Stimulated activated naive B cell treated with anti-CD40 and anti-IgM and Interleukin-4, amounts not matched to agents 10 μg/mL and 1 μg/mL and 100 μg/mL, for 72 hours (primary cell): ENCODE results near the gene ACACB.

ENCODE experiments used
- ATAC-seq, 2 donors: fragments of 150-1000 bp; cut with Tn5 transposase; replicated peaks; 2 replicates each; pipeline ENCODE4 v1.10.0; 2021; ENCODE audit warnings: moderate library complexity in 1 of 2
- DNase-seq: peaks from one replicate; pipeline ENCODE4 v3.0.0; 2021
- H3K27ac Mint-ChIP-seq: one replicate; pipeline ENCODE4 v1.8.0; 2022; ENCODE audit warnings: mild to moderate bottlenecking, mixed read lengths
- H3K27me3 Mint-ChIP-seq, 2 donors: one replicate each; pipeline ENCODE4 v1.8.0; 2022; ENCODE audit warnings: mixed read lengths in 2 of 2
- H3K36me3 Mint-ChIP-seq, 2 donors: one replicate each; pipeline ENCODE4 v1.8.0; 2022; ENCODE audit warnings: mixed read lengths in 2 of 2, mild to moderate bottlenecking in 1 of 2
- H3K4me1 Mint-ChIP-seq, 2 donors: one replicate each; pipeline ENCODE4 v1.8.0; 2022; ENCODE audit warnings: mixed read lengths in 2 of 2, mild to moderate bottlenecking in 1 of 2
- H3K4me3 Mint-ChIP-seq, 2 donors: one replicate each; pipeline ENCODE4 v1.8.0; 2022; ENCODE audit warnings: mild to moderate bottlenecking in 2 of 2, mixed read lengths in 2 of 2, moderate library complexity in 1 of 2
- H3K9me3 Mint-ChIP-seq, 2 donors: one replicate each; pipeline ENCODE4 v1.8.0; 2022; ENCODE audit warnings: mixed read lengths in 2 of 2, mild to moderate bottlenecking in 1 of 2

Gene ACACB

GRCh38 chr12:109188108-109188712 lies 71.8 kb downstream of the ACACB start:
- no peak for ATAC-seq
- H3K9me3 Mint-ChIP-seq = no peaks in the 10 kb centered on the region
- H3K27me3 Mint-ChIP-seq = no peaks in the 10 kb centered on the region
- peaks cover 15 to 29% of the 10 kb centered on the region in 2 donors for H3K36me3 Mint-ChIP-seq
- no peaks in the 10 kb centered on the region for H3K4me1 Mint-ChIP-seq
- no peak overlapping the region for H3K4me3 Mint-ChIP-seq
- DNase-seq = no peak
- no peak overlapping the region for H3K27ac Mint-ChIP-seq

- Mint-ChIP-seq H3K36me3 (peaks cover 19 to 31% of the 10 kb centered on the region in 2 donors), H3K27ac (no peak overlapping the region), H3K4me1 (no peaks in the 10 kb centered on the region), H3K27me3 (no peaks in the 10 kb centered on the region), H3K4me3 (no peak overlapping the region), H3K9me3 (no peaks in the 10 kb centered on the region)
- ATAC-seq (no peak), DNase-seq (no peak)
Measured at GRCh38 chr12:109189291-109189690, 72.9 kb downstream of the ACACB start.

- DNase-seq = no peak
- no peaks in the 10 kb centered on the region for H3K4me1 Mint-ChIP-seq
- peaks cover 29 to 43% of the 10 kb centered on the region in 2 donors for H3K36me3 Mint-ChIP-seq
- no peak overlapping the region for H3K4me3 Mint-ChIP-seq
- no peaks in the 10 kb centered on the region for H3K27me3 Mint-ChIP-seq
- H3K9me3 Mint-ChIP-seq = peaks cover 3% of the 10 kb centered on the region in 2 donors
- no peak for ATAC-seq
- no peak overlapping the region for H3K27ac Mint-ChIP-seq
Measured at GRCh38 chr12:109191621-109192250, 75.3 kb downstream of the ACACB start.

- H3K4me3 Mint-ChIP-seq = no peak overlapping the region
- peaks cover 29 to 48% of the 10 kb centered on the region in 2 donors for H3K36me3 Mint-ChIP-seq
- H3K9me3 Mint-ChIP-seq = peaks cover 3% of the 10 kb centered on the region in 2 donors
- H3K4me1 Mint-ChIP-seq = no peaks in the 10 kb centered on the region
- ATAC-seq (no peak), DNase-seq (no peak)
- H3K27me3 Mint-ChIP-seq = no peaks in the 10 kb centered on the region
- no peak overlapping the region for H3K27ac Mint-ChIP-seq
Measured at GRCh38 chr12:109192358-109192757, 76.0 kb downstream of the ACACB start.

- H3K27me3 Mint-ChIP-seq = no peaks in the 10 kb centered on the region
- ATAC-seq = no peak
- H3K9me3 Mint-ChIP-seq = peaks cover 3% of the 10 kb centered on the region in 2 donors
- no peaks in the 10 kb centered on the region for H3K4me1 Mint-ChIP-seq
- H3K27ac Mint-ChIP-seq = no peak overlapping the region
- no peak for DNase-seq
- H3K4me3 Mint-ChIP-seq = no peak overlapping the region
- peaks cover 29 to 44% of the 10 kb centered on the region in 2 donors for H3K36me3 Mint-ChIP-seq
Measured at GRCh38 chr12:109193896-109194295, 77.5 kb downstream of the ACACB start.

- H3K9me3 Mint-ChIP-seq = peaks cover 3% of the 10 kb centered on the region in 2 donors
- peaks cover 29 to 46% of the 10 kb centered on the region in 2 donors for H3K36me3 Mint-ChIP-seq
- H3K4me3 Mint-ChIP-seq = no peak overlapping the region
- H3K27ac Mint-ChIP-seq = no peak overlapping the region
- H3K27me3 Mint-ChIP-seq = no peaks in the 10 kb centered on the region
- DNase-seq (no peak), ATAC-seq (no peak)
- no peaks in the 10 kb centered on the region for H3K4me1 Mint-ChIP-seq
Measured at GRCh38 chr12:109196332-109196731, 79.9 kb downstream of the ACACB start.

GRCh38 chr12:109197327-109197726 lies 80.9 kb downstream of the ACACB start:
- DNase-seq (no peak), ATAC-seq (no peak)
- H3K27ac Mint-ChIP-seq = no peak overlapping the region
- no peaks in the 10 kb centered on the region for H3K4me1 Mint-ChIP-seq
- no peak overlapping the region for H3K4me3 Mint-ChIP-seq
- no peaks in the 10 kb centered on the region for H3K27me3 Mint-ChIP-seq
- H3K9me3 Mint-ChIP-seq = peaks cover 3% of the 10 kb centered on the region in 2 donors
- H3K36me3 Mint-ChIP-seq = peaks cover 29 to 44% of the 10 kb centered on the region in 2 donors

GRCh38 chr12:109199324-109199723 lies 82.9 kb downstream of the ACACB start:
- Mint-ChIP-seq H3K4me3 (no peak overlapping the region), H3K36me3 (peaks cover 33 to 48% of the 10 kb centered on the region in 2 donors), H3K27ac (no peak overlapping the region), H3K4me1 (no peaks in the 10 kb centered on the region), H3K27me3 (no peaks in the 10 kb centered on the region), H3K9me3 (peaks cover 3% of the 10 kb centered on the region in 2 donors)
- ATAC-seq = no peak
- DNase-seq = no peak

GRCh38 chr12:109200825-109201495 lies 84.6 kb downstream of the ACACB start:
- ATAC-seq (no peak), DNase-seq (no peak)
- H3K27ac Mint-ChIP-seq = no peak overlapping the region
- H3K4me3 Mint-ChIP-seq = no peak overlapping the region
- no peaks in the 10 kb centered on the region for H3K27me3 Mint-ChIP-seq
- H3K4me1 Mint-ChIP-seq = peaks cover 0 to 4% of the 10 kb centered on the region in 2 donors
- H3K36me3 Mint-ChIP-seq = peaks cover 24 to 32% of the 10 kb centered on the region in 2 donors
- H3K9me3 Mint-ChIP-seq = peaks cover 2 to 3% of the 10 kb centered on the region in 2 donors

- H3K9me3 Mint-ChIP-seq = no peaks in the 10 kb centered on the region
- H3K4me3 Mint-ChIP-seq = no peak overlapping the region
- peaks cover 20 to 28% of the 10 kb centered on the region in 2 donors for H3K36me3 Mint-ChIP-seq
- H3K4me1 Mint-ChIP-seq = peaks cover 0 to 4% of the 10 kb centered on the region in 2 donors
- H3K27me3 Mint-ChIP-seq = no peaks in the 10 kb centered on the region
- ATAC-seq (no peak), DNase-seq (no peak)
- no peak overlapping the region for H3K27ac Mint-ChIP-seq
Measured at GRCh38 chr12:109201496-109201885, 85.1 kb downstream of the ACACB start.

GRCh38 chr12:109202770-109203169 lies 86.4 kb downstream of the ACACB start:
- ATAC-seq = no peak
- no peak overlapping the region for H3K27ac Mint-ChIP-seq
- no peaks in the 10 kb centered on the region for H3K9me3 Mint-ChIP-seq
- no peak overlapping the region for H3K4me3 Mint-ChIP-seq
- H3K4me1 Mint-ChIP-seq = peaks cover 0 to 4% of the 10 kb centered on the region in 2 donors
- H3K27me3 Mint-ChIP-seq = no peaks in the 10 kb centered on the region
- H3K36me3 Mint-ChIP-seq = peaks cover 23 to 27% of the 10 kb centered on the region in 2 donors
- no peak for DNase-seq

GRCh38 chr12:109203480-109203879 lies 87.1 kb downstream of the ACACB start:
- no peak for ATAC-seq
- no peak overlapping the region for H3K4me3 Mint-ChIP-seq

GRCh38 chr12:109209082-109209481 lies 92.7 kb downstream of the ACACB start:
- H3K27ac Mint-ChIP-seq = no peak overlapping the region

More at GRCh38 chr12:109203480-109203879, 87.1 kb downstream of the ACACB start:
- Mint-ChIP-seq H3K36me3 (peaks cover 23 to 29% of the 10 kb centered on the region in 2 donors), H3K4me1 (peaks cover 0 to 4% of the 10 kb centered on the region in 2 donors), H3K27ac (no peak overlapping the region), H3K9me3 (no peaks in the 10 kb centered on the region), H3K27me3 (no peaks in the 10 kb centered on the region)
- DNase-seq = no peak

GRCh38 chr12:109212460-109213115 lies 96.2 kb downstream of the ACACB start:
- ATAC-seq = no peak
- Mint-ChIP-seq H3K4me1 (no peaks in the 10 kb centered on the region), H3K36me3 (peaks cover 0 to 19% of the 10 kb centered on the region in 2 donors), H3K9me3 (no peaks in the 10 kb centered on the region), H3K4me3 (no peak overlapping the region), H3K27ac (no peak overlapping the region), H3K27me3 (no peaks in the 10 kb centered on the region)
- no peak for DNase-seq

More at GRCh38 chr12:109209082-109209481, 92.7 kb downstream of the ACACB start:
- ATAC-seq (no peak), DNase-seq (no peak)
- peaks cover 12 to 16% of the 10 kb centered on the region in 2 donors for H3K36me3 Mint-ChIP-seq
- H3K9me3 Mint-ChIP-seq = no peaks in the 10 kb centered on the region
- peaks cover 0 to 4% of the 10 kb centered on the region in 2 donors for H3K4me1 Mint-ChIP-seq
- no peak overlapping the region for H3K4me3 Mint-ChIP-seq
- H3K27me3 Mint-ChIP-seq = no peaks in the 10 kb centered on the region
